Measurements from ENCODE around the gene RPS6KA5. TPM values are rescaled to one million over a fixed set of nuclear protein-coding genes. Genes with fewer than 3 reads are reported as not detected.

Gene RPS6KA5
- total RNA-seq, 1 donor from 2014 or later, result 0.21 TPM

GRCh38 chr14:90851327-90852036 is 209.0 kb downstream of the RPS6KA5 start:
- H3K27ac ChIP-seq, result no peak overlapping the region
- TF ChIP-seq, protein P1, sequence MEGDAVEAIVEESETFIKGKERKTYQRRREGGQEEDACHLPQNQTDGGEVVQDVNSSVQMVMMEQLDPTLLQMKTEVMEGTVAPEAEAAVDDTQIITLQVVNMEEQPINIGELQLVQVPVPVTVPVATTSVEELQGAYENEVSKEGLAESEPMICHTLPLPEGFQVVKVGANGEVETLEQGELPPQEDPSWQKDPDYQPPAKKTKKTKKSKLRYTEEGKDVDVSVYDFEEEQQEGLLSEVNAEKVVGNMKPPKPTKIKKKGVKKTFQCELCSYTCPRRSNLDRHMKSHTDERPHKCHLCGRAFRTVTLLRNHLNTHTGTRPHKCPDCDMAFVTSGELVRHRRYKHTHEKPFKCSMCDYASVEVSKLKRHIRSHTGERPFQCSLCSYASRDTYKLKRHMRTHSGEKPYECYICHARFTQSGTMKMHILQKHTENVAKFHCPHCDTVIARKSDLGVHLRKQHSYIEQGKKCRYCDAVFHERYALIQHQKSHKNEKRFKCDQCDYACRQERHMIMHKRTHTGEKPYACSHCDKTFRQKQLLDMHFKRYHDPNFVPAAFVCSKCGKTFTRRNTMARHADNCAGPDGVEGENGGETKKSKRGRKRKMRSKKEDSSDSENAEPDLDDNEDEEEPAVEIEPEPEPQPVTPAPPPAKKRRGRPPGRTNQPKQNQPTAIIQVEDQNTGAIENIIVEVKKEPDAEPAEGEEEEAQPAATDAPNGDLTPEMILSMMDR (IDR thresholded peaks at IDR 0.05), result no peak

DNA sequence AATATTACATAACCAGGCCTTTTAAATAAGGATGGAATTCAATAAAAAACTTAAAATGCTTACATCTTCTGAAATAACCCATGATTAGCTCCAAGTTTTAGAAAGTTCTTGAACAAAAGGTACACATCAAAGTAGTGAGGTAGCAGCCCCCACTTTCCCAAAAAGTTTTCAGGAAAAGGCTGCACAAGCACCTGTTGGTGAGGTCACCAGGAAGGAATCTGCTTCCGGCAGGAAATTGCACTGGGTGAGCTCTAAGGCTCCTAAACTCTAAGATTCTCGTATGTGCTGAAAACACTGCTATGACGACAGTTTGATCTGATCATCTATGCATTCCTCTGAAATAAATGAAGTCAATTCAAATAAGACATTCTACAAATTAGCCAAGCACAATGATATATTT is 210.0 kb downstream of the RPS6KA5 start:
- Histone ChIP-seq H3K4me1 (no peaks in the 10 kb centered on the region), H3K4me3 (no peak overlapping the region), H3K36me3 (no peaks in the 10 kb centered on the region), H3K9me3 (no peaks in the 10 kb centered on the region), H3K27me3 (no peaks in the 10 kb centered on the region), H3K27ac (no peak overlapping the region)
- TF ChIP-seq, protein P1 (IDR thresholded peaks at IDR 0.05), result no peak
- DNase-seq (ENCODE audit: low spot score in 2 of 2), result no peak
- intact Hi-C loops (cut with DNase I), result no loop called here

More at GRCh38 chr14:90851327-90852036, 209.0 kb downstream of the RPS6KA5 start:
- Histone ChIP-seq H3K4me1 (no peaks in the 10 kb centered on the region), H3K27me3 (no peaks in the 10 kb centered on the region), H3K9me3 (no peaks in the 10 kb centered on the region), H3K36me3 (no peaks in the 10 kb centered on the region), H3K4me3 (no peak overlapping the region)
- no peak for DNase-seq (ENCODE audit: low spot score in 2 of 2)
- intact Hi-C loops (cut with DNase I), result no loop called here

DNA sequence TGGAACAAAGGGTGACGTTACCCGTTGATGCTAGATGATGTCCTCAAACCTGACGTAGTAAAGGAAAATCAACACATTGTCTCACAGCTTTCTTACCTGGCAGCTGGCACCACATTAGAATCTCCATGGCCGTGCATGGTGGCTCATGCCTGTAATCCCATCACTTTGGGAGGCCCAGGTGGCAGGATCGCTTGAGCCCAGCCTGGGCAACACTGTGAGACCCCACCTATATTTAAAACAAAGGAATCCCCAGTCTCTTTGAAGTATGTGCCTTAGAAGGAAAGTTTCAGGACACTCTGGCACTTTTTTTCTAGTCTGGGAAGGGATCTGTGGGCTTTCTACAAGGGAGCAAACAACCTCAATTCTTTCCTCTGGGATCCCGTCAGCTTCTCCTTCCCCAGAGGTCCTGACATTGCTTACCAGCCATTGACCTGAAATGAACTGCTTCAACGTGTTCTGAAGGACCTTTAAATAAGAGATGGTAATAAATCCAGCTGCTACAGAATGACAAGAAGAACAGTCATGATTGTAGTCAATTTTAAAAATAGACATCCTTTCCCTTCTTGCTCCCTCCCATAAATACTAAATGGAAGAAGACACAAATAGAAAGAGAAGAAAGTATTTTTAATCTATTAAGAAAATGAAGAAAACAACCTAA is 210.5 kb downstream of the RPS6KA5 start:
- Histone ChIP-seq H3K27me3 (no peaks in the 10 kb centered on the region), H3K27ac (no peak overlapping the region), H3K9me3 (no peaks in the 10 kb centered on the region), H3K4me3 (no peak overlapping the region), H3K4me1 (no peaks in the 10 kb centered on the region), H3K36me3 (no peaks in the 10 kb centered on the region)
- intact Hi-C loops (cut with DNase I), result no loop called here
- DNase-seq (ENCODE audit: low spot score in 2 of 2), result no peak
- TF ChIP-seq, protein P1 (IDR thresholded peaks at IDR 0.05), result no peak

- Histone ChIP-seq H3K4me1 (no peaks in the 10 kb centered on the region), H3K27me3 (no peaks in the 10 kb centered on the region), H3K9me3 (no peaks in the 10 kb centered on the region), H3K27ac (no peak overlapping the region), H3K36me3 (no peaks in the 10 kb centered on the region), H3K4me3 (no peak overlapping the region)
- intact Hi-C loops (cut with DNase I), result no loop called here
- TF ChIP-seq, protein P1 (IDR thresholded peaks at IDR 0.05), result no peak
- DNase-seq (ENCODE audit: low spot score in 2 of 2), result no peak
Measured at GRCh38 chr14:90848944-90849731, 211.3 kb downstream of the RPS6KA5 start.

DNA sequence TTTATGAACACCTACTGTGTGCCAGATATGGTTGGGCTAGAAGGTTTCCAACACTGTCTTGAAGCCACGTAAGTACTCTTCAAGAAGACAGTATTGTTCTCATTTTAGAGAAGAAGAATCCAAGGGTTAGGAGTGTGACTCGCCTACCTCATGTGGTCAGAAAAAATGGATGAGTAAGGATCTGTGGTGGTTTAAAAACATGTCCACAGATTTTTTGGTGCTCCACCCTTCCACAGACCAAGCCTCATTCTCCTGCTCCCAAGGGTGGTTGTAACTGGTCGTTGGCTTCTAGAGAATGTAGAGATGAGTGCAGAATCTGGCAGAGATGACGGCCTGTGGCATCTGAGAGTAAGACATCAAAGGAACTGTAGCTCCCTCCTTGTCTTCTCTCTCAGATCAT is 213.9 kb downstream of the RPS6KA5 start:
- intact Hi-C loops (cut with DNase I), result no loop called here
- Histone ChIP-seq H3K4me3 (no peak overlapping the region), H3K27ac (no peak overlapping the region), H3K9me3 (no peaks in the 10 kb centered on the region), H3K36me3 (no peaks in the 10 kb centered on the region), H3K27me3 (no peaks in the 10 kb centered on the region), H3K4me1 (no peaks in the 10 kb centered on the region)
- peak in 1 of 2 donors; percentile 42 for DNase-seq (ENCODE audit: low spot score in 2 of 2)
- TF ChIP-seq, protein P1 (IDR thresholded peaks at IDR 0.05), result no peak

All from ascending aorta (tissue), 2 donors.